HG03571 (cell line): Measurements from ENCODE around the gene FILIP1.

ENCODE experiments used
- ATAC-seq: cut with Tn5 transposase; IDR thresholded peaks from one replicate; pipeline ENCODE4 v1.9.1; 2021; ENCODE audit not compliant: unreplicated experiment

FILIP1 gene

DNA sequence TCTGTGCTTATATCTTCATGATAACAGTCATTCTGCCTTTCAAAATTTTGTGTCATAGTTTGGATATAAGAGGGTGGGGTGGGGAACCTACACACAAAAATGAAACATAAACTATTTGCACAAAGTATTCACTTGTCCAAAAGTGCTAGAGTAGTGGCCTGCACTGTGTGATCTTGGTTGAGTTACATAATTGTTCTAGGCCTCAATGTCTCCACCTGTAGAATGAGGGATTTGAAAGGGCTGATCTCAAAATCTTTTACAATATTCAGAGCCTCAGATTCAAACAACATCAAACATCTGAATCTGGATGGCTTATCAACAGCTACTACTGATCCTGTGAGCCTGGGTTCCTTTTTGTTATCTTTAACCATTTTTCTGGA lies 144.7 kb downstream of the FILIP1 start:
- ATAC-seq = no peak

DNA sequence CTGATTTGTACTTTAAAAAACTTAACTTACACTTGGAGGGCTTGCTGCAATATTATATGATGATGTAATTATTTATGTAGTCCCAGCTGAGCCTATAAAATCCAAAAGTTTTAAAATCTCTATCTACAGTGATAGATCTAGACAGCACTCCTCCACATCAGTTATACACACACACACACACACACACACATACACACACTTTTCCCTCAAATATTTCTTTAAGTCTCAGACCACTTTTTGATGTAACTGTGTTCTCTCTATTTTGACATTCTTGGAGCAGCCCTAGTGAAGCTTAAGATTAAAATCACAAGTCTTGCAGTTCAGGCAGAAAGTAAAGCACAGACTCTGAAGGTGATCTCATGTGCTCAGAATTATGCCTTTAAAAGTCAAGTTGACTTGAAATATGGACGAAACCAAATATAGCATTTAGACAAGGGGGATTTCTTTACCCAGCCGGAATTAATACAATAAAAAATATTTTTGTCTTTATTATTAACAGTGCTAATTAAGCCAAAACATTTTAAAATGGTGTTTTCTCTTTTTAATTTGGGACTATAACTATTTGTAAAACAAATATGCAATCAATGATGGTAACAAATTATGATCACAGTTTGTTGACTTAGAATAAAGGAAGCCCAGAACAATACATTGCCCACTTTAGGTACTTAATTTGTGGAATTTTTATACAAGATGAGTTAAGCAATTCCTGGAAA lies 145.5 kb downstream of the FILIP1 start:
- ATAC-seq = no peak

- no peak for ATAC-seq
Observed at GRCh38 chr6:75345413-75345812, 148.2 kb downstream of the FILIP1 start.

- no peak for ATAC-seq
Observed at GRCh38 chr6:75344455-75344854, 149.1 kb downstream of the FILIP1 start.

GRCh38 chr6:75344021-75344420 lies 149.6 kb downstream of the FILIP1 start:
- no peak for ATAC-seq

GRCh38 chr6:75337835-75338580 lies 155.6 kb downstream of the FILIP1 start:
- no peak for ATAC-seq

- ATAC-seq = no peak
Observed at GRCh38 chr6:75334266-75335040, 159.1 kb downstream of the FILIP1 start.

GRCh38 chr6:75333676-75334200 lies 159.9 kb downstream of the FILIP1 start:
- ATAC-seq = no peak

- no peak for ATAC-seq
Observed at GRCh38 chr6:75331151-75331550, 162.4 kb downstream of the FILIP1 start.

DNA sequence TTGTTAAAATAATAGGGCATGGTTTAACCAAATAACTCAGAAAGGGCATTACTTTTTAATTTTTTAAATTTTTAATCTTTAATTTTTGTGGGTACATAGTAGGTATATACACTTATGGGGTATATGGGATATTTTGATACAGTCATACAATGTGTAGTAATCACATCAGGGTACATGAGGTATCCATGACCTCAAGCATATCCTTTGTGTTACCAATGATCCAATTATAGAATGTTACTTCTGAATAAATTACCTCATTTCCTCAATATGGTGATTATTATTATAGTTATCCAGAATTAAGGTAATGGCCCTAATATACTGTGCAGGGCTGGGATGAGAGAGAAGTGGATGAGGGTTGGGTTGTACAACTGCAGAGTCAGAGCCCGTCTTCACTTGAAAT lies 163.9 kb downstream of the FILIP1 start:
- no peak for ATAC-seq

DNA sequence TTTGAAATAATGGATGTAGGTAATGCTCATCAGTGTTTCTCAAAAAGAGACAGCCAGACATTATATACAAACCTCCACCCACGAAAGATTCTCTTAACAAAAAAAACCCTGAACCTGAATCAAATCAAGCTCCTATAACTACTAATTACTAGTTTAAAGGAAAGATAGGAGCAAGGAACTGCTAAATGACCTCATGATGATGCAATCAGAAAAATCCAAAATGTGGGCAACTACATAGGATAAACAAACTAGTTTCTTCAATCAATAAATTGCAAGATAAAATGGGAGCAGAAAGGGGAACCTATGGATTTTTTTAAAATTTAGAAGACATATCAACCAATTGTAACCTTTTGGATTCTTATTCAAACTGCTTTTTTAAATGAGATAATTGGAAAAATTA lies 165.8 kb downstream of the FILIP1 start:
- no peak for ATAC-seq

DNA sequence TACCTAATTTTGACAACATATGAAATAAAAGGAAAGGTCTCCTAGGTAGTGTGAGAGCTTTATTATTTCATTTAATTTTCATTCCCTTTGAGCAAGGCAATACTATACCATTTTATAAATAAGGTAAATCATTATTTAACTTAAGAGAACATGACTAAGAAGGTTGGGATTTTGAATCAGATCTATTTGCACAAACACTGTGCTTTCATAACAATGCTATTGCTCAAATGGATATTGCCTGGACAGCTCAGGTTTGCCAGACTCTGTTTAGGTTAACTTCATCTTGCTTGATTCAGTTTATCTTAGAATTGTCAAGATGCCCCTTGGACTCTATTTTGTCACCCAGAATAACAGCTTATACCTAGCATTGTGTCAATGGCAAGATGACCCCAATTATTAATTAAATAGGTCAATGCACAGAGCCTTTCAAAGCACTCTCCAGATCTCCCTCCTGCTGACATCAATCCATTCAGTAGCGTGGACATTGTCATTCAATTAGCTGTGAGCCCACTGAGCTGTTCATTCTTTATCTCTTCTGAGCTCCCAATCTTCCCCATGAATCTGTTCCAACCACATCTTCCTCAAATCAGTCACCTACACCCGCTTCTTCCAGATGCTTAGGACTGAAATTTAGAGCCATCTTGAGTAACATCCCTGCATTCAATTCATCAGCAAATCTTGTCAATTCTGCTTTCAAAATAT lies 166.9 kb downstream of the FILIP1 start:
- ATAC-seq = no peak

- ATAC-seq = no peak
Observed at GRCh38 chr6:75318900-75319299, 174.7 kb downstream of the FILIP1 start.

DNA sequence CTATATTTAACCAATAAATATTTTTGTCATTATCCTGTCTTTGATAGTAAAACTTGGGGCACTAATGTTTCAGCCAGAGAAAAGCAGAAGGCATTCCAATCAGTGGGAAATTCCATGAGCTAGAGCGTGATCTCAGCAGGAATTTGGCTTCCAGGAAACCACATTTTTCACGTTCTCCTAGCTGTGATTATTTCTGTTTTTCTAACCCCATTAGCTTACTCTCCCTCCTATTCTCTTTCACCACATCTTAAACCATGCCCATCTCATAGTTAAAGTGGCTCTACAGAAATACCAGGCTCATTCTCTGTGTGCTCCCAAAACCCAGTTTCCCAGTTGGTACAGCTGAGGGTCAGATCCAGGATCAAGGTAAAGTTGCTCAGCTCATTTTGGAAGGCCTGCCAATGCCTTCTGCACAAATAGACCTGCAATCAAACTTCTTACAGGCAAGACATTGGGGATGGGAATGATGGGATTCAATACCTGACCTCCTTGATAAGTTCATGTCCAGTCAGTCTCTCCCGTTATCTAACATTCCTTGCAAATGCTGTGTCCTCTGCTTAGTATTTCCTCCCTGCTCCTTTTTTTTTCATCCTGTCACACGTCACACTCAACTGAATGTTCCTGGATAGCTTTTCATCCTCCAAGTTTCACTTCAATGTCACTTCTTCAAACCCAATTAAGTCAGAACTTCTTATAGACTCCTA lies 175.9 kb downstream of the FILIP1 start:
- ATAC-seq = no peak

- no peak for ATAC-seq
Observed at GRCh38 chr6:75315978-75316377, 177.6 kb downstream of the FILIP1 start.

- no peak for ATAC-seq
Observed at GRCh38 chr6:75308250-75308988, 185.2 kb downstream of the FILIP1 start.

- ATAC-seq = no peak
Observed at GRCh38 chr6:75307364-75308004, 186.1 kb downstream of the FILIP1 start.

- ATAC-seq = no peak
Observed at GRCh38 chr6:75306064-75306463, 187.5 kb downstream of the FILIP1 start.

GRCh38 chr6:75305573-75305972 lies 188.0 kb downstream of the FILIP1 start:
- no peak for ATAC-seq
